Osteoblast (primary cell): Measurements from ENCODE around the gene GRID1. TPM values are rescaled to one million over a fixed set of nuclear protein-coding genes. Genes with fewer than 3 reads are reported as not detected.

Experiments
- DNase-seq: peaks from one replicate; pipeline ENCODE4 v3.0.0; 2011; ENCODE audit warnings: low spot score, mixed read lengths; ENCODE audit not compliant: insufficient read length; ENCODE audit errors: missing footprints
- H2AFZ ChIP-seq: 2 replicates; pipeline ENCODE4 v1.6.0; 2011; ENCODE audit warnings: mild to moderate bottlenecking, low read length
- H3K27ac ChIP-seq: 2 replicates; pipeline ENCODE4 v1.5.1; 2011; ENCODE audit warnings: mild to moderate bottlenecking, low read depth, low read length, moderate library complexity
- H3K27me3 ChIP-seq: 2 replicates; pipeline ENCODE4 v1.6.0; 2012; ENCODE audit warnings: mild to moderate bottlenecking, control low read depth, inconsistent platforms, low read length, moderate library complexity; ENCODE audit not compliant: insufficient read depth
- H3K36me3 ChIP-seq: 2 replicates; pipeline ENCODE4 v1.5.1; 2011; ENCODE audit warnings: mild to moderate bottlenecking, low read length, control low read depth, moderate library complexity; ENCODE audit not compliant: insufficient read depth
- H3K4me1 ChIP-seq: 2 replicates; pipeline ENCODE4 v1.5.1; 2011; ENCODE audit warnings: mild to moderate bottlenecking, low read length, control low read depth, moderate library complexity; ENCODE audit not compliant: insufficient read depth
- H3K4me2 ChIP-seq: 2 replicates; pipeline ENCODE4 v1.6.0; 2011; ENCODE audit warnings: mild to moderate bottlenecking, low read length; ENCODE audit not compliant: insufficient read depth
- H3K4me3 ChIP-seq: fragments of 200-600 bp; sonication (generic); 3 replicates; pipeline ENCODE4 v1.5.1; 2012; ENCODE audit warnings: mild to moderate bottlenecking, low read length, inconsistent platforms; ENCODE audit not compliant: insufficient read depth
- H3K79me2 ChIP-seq: 2 replicates; pipeline ENCODE4 v1.6.0; 2012; ENCODE audit warnings: mild to moderate bottlenecking, low read length, control low read depth, inconsistent platforms; ENCODE audit not compliant: insufficient read depth
- H3K9me3 ChIP-seq: 2 replicates; pipeline ENCODE4 v1.5.1; 2011; ENCODE audit warnings: low read depth, low read length, control low read depth
- H4K20me1 ChIP-seq: 2 replicates; pipeline ENCODE4 v1.6.0; 2012; ENCODE audit warnings: mild to moderate bottlenecking, low read length, control low read depth; ENCODE audit not compliant: insufficient read depth
- total RNA-seq: library from RNA; depleted of rRNA; stranded (reverse); fragments of >200 nt; gene quantifications from 2 replicates; pipeline ENCODE4 v1.2.3, GENCODE V29; 2012
- TF ChIP-seq, protein P1 (sequence below): IDR thresholded peaks from 2 replicates; pipeline ENCODE4 v1.5.1; 2011; ENCODE audit warnings: mild to moderate bottlenecking, low read depth, low read length, moderate library complexity; ENCODE audit errors: extremely low read depth

Gene GRID1
- total RNA-seq, 1 donor = not detected

DNA sequence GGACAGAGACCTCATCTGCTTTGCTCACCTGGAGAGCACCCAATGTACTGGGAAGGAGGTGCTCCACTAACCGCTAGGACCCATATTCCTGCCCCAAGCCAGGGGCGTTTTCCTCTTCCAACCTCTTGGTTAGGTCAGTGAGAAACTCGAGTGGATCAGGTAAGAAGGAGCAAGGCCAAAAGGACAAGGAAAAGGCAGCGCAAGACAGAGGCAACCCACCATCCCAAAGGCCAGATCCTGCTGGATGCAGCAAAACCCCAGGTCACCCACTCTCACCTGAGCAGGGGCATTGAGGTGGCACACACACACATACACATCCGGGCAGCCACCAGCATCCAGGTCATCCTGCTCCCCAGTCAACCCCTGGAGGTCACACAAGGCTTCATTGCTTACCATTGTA, 105.1 kb downstream of the GRID1 start:
- no peaks in the 10 kb centered on the region for H4K20me1 ChIP-seq
- no peak overlapping the region for H3K4me2 ChIP-seq
- no peaks in the 10 kb centered on the region for H3K27me3 ChIP-seq
- no peaks in the 10 kb centered on the region for H3K4me1 ChIP-seq
- H3K4me3 ChIP-seq = no peak overlapping the region
- no peak overlapping the region for H2AFZ ChIP-seq
- TF ChIP-seq, protein P1, sequence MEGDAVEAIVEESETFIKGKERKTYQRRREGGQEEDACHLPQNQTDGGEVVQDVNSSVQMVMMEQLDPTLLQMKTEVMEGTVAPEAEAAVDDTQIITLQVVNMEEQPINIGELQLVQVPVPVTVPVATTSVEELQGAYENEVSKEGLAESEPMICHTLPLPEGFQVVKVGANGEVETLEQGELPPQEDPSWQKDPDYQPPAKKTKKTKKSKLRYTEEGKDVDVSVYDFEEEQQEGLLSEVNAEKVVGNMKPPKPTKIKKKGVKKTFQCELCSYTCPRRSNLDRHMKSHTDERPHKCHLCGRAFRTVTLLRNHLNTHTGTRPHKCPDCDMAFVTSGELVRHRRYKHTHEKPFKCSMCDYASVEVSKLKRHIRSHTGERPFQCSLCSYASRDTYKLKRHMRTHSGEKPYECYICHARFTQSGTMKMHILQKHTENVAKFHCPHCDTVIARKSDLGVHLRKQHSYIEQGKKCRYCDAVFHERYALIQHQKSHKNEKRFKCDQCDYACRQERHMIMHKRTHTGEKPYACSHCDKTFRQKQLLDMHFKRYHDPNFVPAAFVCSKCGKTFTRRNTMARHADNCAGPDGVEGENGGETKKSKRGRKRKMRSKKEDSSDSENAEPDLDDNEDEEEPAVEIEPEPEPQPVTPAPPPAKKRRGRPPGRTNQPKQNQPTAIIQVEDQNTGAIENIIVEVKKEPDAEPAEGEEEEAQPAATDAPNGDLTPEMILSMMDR = no peak
- no peaks in the 10 kb centered on the region for H3K36me3 ChIP-seq
- no peak overlapping the region for H3K27ac ChIP-seq
- DNase-seq = peak; percentile 72
- no peaks in the 10 kb centered on the region for H3K79me2 ChIP-seq
- no peaks in the 10 kb centered on the region for H3K9me3 ChIP-seq

DNA sequence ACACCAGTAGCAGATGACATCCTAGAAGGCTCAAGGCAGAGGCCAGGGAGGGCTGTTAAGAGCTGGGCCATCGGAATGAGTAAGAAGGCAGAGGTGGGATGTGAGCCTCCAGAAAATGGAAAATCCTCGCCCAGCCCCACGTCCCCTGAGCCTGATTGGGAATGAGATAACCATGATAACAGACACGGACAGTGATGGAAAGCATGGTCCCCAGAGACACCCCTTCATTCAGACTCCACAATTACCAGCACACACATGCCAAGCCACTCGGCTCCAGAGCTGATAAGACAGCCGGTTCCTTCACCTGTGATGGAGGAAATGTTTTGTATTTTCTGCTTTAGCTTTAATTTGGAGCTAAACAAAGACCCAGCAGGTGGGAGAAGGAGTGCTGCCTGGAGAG, 106.0 kb downstream of the GRID1 start:
- H3K9me3 ChIP-seq = no peaks in the 10 kb centered on the region
- H2AFZ ChIP-seq = no peak overlapping the region
- no peak overlapping the region for H3K4me2 ChIP-seq
- no peaks in the 10 kb centered on the region for H3K36me3 ChIP-seq
- H3K4me1 ChIP-seq = no peaks in the 10 kb centered on the region
- DNase-seq = peak; percentile 32
- H3K79me2 ChIP-seq = no peaks in the 10 kb centered on the region
- H3K27me3 ChIP-seq = no peaks in the 10 kb centered on the region
- H3K27ac ChIP-seq = no peak overlapping the region
- no peak overlapping the region for H3K4me3 ChIP-seq
- TF ChIP-seq, protein P1 = no peak
- no peaks in the 10 kb centered on the region for H4K20me1 ChIP-seq

DNA sequence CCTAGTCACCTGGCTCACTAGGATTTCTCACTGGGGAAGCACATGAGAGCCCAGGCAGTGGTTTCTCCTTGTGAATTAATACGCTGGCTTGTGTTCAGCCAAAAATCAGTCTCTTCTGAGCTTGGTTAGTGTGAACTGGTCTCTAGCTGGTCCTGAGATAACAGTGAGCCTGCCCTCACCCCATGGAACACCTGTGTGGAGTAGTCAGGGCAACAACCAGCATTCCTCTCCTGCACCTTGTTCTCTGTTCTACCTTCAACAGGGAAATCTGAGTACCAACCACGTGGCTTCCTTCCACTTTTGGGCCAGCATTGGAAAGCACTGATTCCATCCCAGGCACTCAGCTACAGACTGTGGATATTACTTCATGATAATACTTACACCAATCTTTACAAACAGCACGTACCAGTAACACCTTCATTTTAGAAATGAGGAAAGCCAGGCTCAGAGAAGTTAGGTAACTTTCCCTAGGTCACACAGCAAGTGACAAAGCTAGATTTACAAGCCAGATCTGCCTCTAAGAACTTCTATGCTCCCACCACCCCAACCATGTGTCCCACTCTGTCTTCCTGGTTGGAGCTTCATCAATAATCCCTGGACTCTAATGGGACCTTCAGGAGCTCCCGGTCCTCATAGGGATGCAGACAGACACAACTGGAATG, 106.6 kb downstream of the GRID1 start:
- no peak overlapping the region for H3K27ac ChIP-seq

DNA sequence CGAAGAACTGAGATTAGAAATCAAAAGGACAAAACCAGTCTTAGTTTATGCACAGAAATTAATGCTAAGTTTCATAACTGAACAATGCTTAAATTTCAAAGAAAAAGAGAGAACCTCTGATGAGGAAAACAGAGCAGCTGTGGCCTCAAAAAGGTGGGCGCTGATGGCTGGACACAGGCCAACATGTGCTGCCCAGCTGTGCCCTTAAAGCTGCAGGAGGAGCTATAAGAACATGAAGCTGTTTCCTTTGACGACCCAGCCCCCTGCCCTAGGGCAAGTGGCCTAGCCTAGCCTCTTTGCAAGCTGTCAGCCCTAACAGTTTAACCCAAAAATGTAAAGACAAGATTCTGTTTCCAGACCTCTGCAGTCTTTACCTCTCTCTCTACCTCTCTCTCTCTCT, 107.7 kb downstream of the GRID1 start:
- H3K79me2 ChIP-seq = no peaks in the 10 kb centered on the region
- no peak overlapping the region for H3K4me2 ChIP-seq
- H3K9me3 ChIP-seq = no peaks in the 10 kb centered on the region
- no peaks in the 10 kb centered on the region for H3K27me3 ChIP-seq
- no peaks in the 10 kb centered on the region for H4K20me1 ChIP-seq
- no peaks in the 10 kb centered on the region for H3K4me1 ChIP-seq
- TF ChIP-seq, protein P1 = no peak
- H3K27ac ChIP-seq = no peak overlapping the region
- H2AFZ ChIP-seq = no peak overlapping the region
- no peak overlapping the region for H3K4me3 ChIP-seq
- no peak for DNase-seq
- no peaks in the 10 kb centered on the region for H3K36me3 ChIP-seq

More for the DNA sequence above, 106.6 kb downstream of the GRID1 start:
- H3K79me2 ChIP-seq = no peaks in the 10 kb centered on the region
- DNase-seq = peak; percentile 65
- no peaks in the 10 kb centered on the region for H3K36me3 ChIP-seq
- H3K4me3 ChIP-seq = no peak overlapping the region
- no peaks in the 10 kb centered on the region for H3K4me1 ChIP-seq
- TF ChIP-seq, protein P1 = no peak
- no peaks in the 10 kb centered on the region for H4K20me1 ChIP-seq
- no peak overlapping the region for H3K4me2 ChIP-seq
- H2AFZ ChIP-seq = no peak overlapping the region
- no peaks in the 10 kb centered on the region for H3K9me3 ChIP-seq
- H3K27me3 ChIP-seq = no peaks in the 10 kb centered on the region
